ENCODE measurements around the gene PRELP. TPM values are rescaled to one million over a fixed set of nuclear protein-coding genes. Genes with fewer than 3 reads are reported as not detected.

Gene PRELP
- total and polyA plus RNA-seq, 2 of the 8 experiments (the other 6 are each of a cell fraction or from before 2014, with no cell fraction given): 0.13 to 0.23 TPM

DNA sequence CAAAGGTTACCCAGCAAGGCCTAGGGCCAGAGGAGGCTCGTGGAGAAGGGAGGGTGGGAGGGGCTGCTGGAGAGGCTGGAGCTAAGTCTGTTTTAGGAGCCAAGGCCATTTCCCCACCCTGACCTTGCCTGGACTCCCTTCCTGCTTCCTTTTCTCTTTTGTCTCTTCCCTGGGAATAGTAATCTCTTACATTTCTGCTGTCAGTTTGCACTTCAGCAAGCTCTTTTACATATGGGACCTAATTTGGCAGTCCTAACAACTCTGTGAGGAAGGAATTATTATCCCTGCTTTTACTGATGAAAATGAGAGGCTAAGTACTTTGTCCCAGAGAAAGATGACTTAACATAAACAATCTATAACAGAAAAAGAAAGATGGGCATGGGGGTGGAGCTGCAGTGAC is 32.2 kb downstream of the PRELP start:
- POLR2A ChIA-PET (ENCODE audit: partially characterized antibody): interaction anchor here (0.9 to 1.4 kb wide), 3 partner anchors 11 to 48 kb away, joined by 3 to 4 read pairs (median 4); no protein-coding TSS in a partner anchor

More for the DNA sequence above, 32.2 kb downstream of the PRELP start:
- FAIRE-seq: no peak
- H3K9ac ChIP-seq (replicated peaks in 1 of 4; ENCODE audit: extremely low read depth in 1 of 4, low read depth in 3 of 4, low read length in 3 of 4): no peak overlapping the region
- H4K20me1 ChIP-seq (replicated peaks in 1 of 2; ENCODE audit: control insufficient read depth in 1 of 2, insufficient read depth in 2 of 2, low read length in 2 of 2): no peaks in the 10 kb centered on the region
- 67% methylated on average over 1 of the region's 1 CpG; no CpG with 5 or more reads in 1 of the 2 experiments for WGBS, 2 experiments (ENCODE audit: extremely low coverage in 1 of 2, insufficient coverage in 1 of 2, insufficient read length in 1 of 2, insufficient replicate concordance in 2 of 2, low coverage in 1 of 2, low lambda C conversion rate in 2 of 2, missing lambda C conversion rate in 1 of 2)
- H3K4me1 ChIP-seq (replicated peaks in 1 of 4; ENCODE audit: control insufficient read depth in 3 of 4, insufficient read depth in 4 of 4, low read length in 3 of 4): peaks cover 2 to 19% (median 13%) of the 10 kb centered on the region in 4 experiments
- no peak overlapping the region for H3K14ac ChIP-seq (ENCODE audit: insufficient read length)
- H3K4ac ChIP-seq (replicated peaks; ENCODE audit: insufficient read length, low read depth, low read length): peak overlapping the region; percentile 16
- no peak overlapping the region for H4K5ac ChIP-seq (ENCODE audit: insufficient read length, low read depth, low read length)
- no peak overlapping the region for H3K4me3 ChIP-seq (ENCODE audit: extremely low read depth in 1 of 4, insufficient read depth in 2 of 4, low read depth in 3 of 4, low read length in 4 of 4)
- H3K36me3 ChIP-seq (ENCODE audit: control insufficient read depth in 2 of 4, insufficient read depth in 4 of 4, low read length in 3 of 4): no peaks in the 10 kb centered on the region
- no peak overlapping the region for H2BK20ac ChIP-seq (ENCODE audit: low read length)
- DNase-seq (ENCODE audit: low read depth in 1 of 2, low spot score in 2 of 2): no peak
- no peak overlapping the region for H3K56ac ChIP-seq (replicated peaks; ENCODE audit: insufficient read length, low read depth, low read length)
- CTCF ChIA-PET (ENCODE audit: partially characterized antibody): interaction anchor here (0.8 to 9.0 kb wide), 22 partner anchors 12 to 241 kb away, joined by 3 to 162 read pairs (median 5); partner anchors contain the start of gene OPTC
- H2BK12ac ChIP-seq (ENCODE audit: low read depth, low read length): 0 out of 2 replicates have a peak overlapping the region, but pooled peaks have one; percentile 80
- no peak overlapping the region for H2BK5ac ChIP-seq (ENCODE audit: low read depth, low read length)
- H2AFZ ChIP-seq (ENCODE audit: low read length): no peak overlapping the region
- no peaks in the 10 kb centered on the region; the same call in 1 of the 2 replicates for H3K23me2 ChIP-seq (ENCODE audit: low read depth, low read length)
- H3K27ac ChIP-seq (ENCODE audit: low read depth, low read length): no peak overlapping the region
- no peak overlapping the region for H2AK5ac ChIP-seq (ENCODE audit: low read depth, low read length)
- H4K8ac ChIP-seq (ENCODE audit: extremely low read depth, insufficient read depth, low read length): no peak overlapping the region
- H3K9me3 ChIP-seq (ENCODE audit: insufficient read depth in 2 of 2, low read depth in 1 of 2, low read length in 1 of 2): no peaks in the 10 kb centered on the region
- no peaks in the 10 kb centered on the region for H3K79me1 ChIP-seq (ENCODE audit: low read depth, low read length)
- no peak overlapping the region for H3K23ac ChIP-seq (ENCODE audit: insufficient read length)
- no peak overlapping the region for H3K18ac ChIP-seq (ENCODE audit: extremely low read depth, low read length)
- H4K91ac ChIP-seq (replicated peaks; ENCODE audit: insufficient read length, low read length): no peak overlapping the region
- H3K27me3 ChIP-seq (replicated peaks in 1 of 4; ENCODE audit: control insufficient read depth in 3 of 4, extremely low read depth in 1 of 4, insufficient read depth in 3 of 4, low read length in 3 of 4): peaks cover 0 to 2% (median 2%) of the 10 kb centered on the region in 4 experiments; a peak in 3 of 7 replicates
- no peaks in the 10 kb centered on the region for H3K79me2 ChIP-seq (ENCODE audit: control insufficient read depth in 1 of 2, insufficient read depth in 2 of 2, low read length in 2 of 2)
- H2BK120ac ChIP-seq (replicated peaks; ENCODE audit: low read depth, low read length): no peak overlapping the region
- H2BK15ac ChIP-seq (ENCODE audit: low read length): no peak overlapping the region; the same call in 1 of the 2 replicates
- no peak overlapping the region for H3K4me2 ChIP-seq (ENCODE audit: insufficient read depth in 1 of 2, low read depth in 2 of 2, low read length in 2 of 2)
- TF ChIP-seq SRF (IDR thresholded peaks at IDR 0.05; ENCODE audit: low read depth, low read length): no peak
- no peak for TF ChIP-seq SIRT6 (IDR thresholded peaks at IDR 0.05; ENCODE audit: low read length)
- no peak for TF ChIP-seq RAD21 (IDR thresholded peaks at IDR 0.05 in 1 of 2, conservative IDR thresholded peaks at IDR 0.05 in 1 of 2; ENCODE audit: low read depth in 2 of 2, low read length in 2 of 2)
- TF ChIP-seq CHD2 (IDR thresholded peaks at IDR 0.05; ENCODE audit: low read length): no peak
- no peak for TF ChIP-seq KDM1A (IDR thresholded peaks at IDR 0.05; ENCODE audit: borderline replicate concordance, low read length)
- TF ChIP-seq RNF2 (IDR thresholded peaks at IDR 0.05; ENCODE audit: borderline replicate concordance, low read depth, low read length, missing control alignments, poor library complexity, severe bottlenecking): no peak
